Keratinocyte (primary cell): ENCODE measurements around the gene LAMA2.

Experiments
- CTCF ChIP-seq, 3 experiments: IDR thresholded peaks in 1 of 3; conservative IDR thresholded peaks in 1 of 3; optimal IDR thresholded peaks in 1 of 3; 2 replicates in 2 of 3; 3 replicates in 1 of 3; pipeline versions ENCODE3 to v1.5.1; 2011; ENCODE audit warnings: low read length in 3 of 3, mild to moderate bottlenecking in 3 of 3, moderate library complexity in 2 of 3, control low read depth in 1 of 3, inconsistent platforms in 1 of 3; ENCODE audit not compliant: insufficient read depth in 2 of 3; ENCODE audit errors: extremely low read depth in 1 of 3
- EZH2 ChIP-seq: IDR thresholded peaks from one replicate; pipeline ENCODE4 v1.6.1; 2012; ENCODE audit warnings: inconsistent platforms, mild to moderate bottlenecking, low read length, moderate library complexity

- TF ChIP-seq CTCF (optimal IDR thresholded peaks at IDR 0.05 in 1 of 3, IDR thresholded peaks at IDR 0.05 in 1 of 3, conservative IDR thresholded peaks at IDR 0.05 in 1 of 3; ENCODE audit: extremely low read depth in 1 of 3, insufficient read depth in 2 of 3, low read length in 3 of 3) (no peak), EZH2 (no peak)
These were observed 110.2 kb downstream of the LAMA2 start for GRCh38 chr6:128993166-128993565.
